Endothelial cell of umbilical vein (primary cell): Measurements from ENCODE around the gene DGCR8. TPM values are rescaled to one million over a fixed set of nuclear protein-coding genes. Genes with fewer than 3 reads are reported as not detected.

Experiments used
- BruUV-seq: library from RNA; stranded (reverse); fragments of 400-500 nt; replicated peaks from 2 replicates; lab custom pipeline; 2021; lab: Mats Ljungman, UMichigan
- CTCF ChIA-PET: fragments of 300-600, 350-600 bp; sonication (Branson Sonifier 250); formaldehyde crosslinking; loops from one replicate; lab custom pipeline; 2021; ENCODE audit warnings: antibody characterized with exemption, inconsistent platforms; lab: Charles Lee
- POLR2A ChIA-PET: fragments of 300-600, 350-600 bp; sonication (Branson Sonifier 250); formaldehyde crosslinking; loops from one replicate; lab custom pipeline; 2021; ENCODE audit warnings: antibody characterized with exemption, inconsistent platforms; lab: Charles Lee
- DNase-seq: peaks from one replicate; pipeline ENCODE4 v3.0.0-alpha.2; 2011; ENCODE audit warnings: low read depth, low spot score
- FAIRE-seq: peaks from 2 replicates; lab custom pipeline; 2011; peaks lifted over from hg19 to GRCh38; lab: Jason Lieb, UNC
- H2AFZ ChIP-seq: 2 replicates; pipeline ENCODE4 v1.6.0; 2012; ENCODE audit warnings: low read depth, low read length, control low read depth, inconsistent platforms
- H3K27ac ChIP-seq: 2 replicates; pipeline ENCODE4 v1.5.1; 2011; ENCODE audit warnings: low read depth, mild to moderate bottlenecking, control low read depth, low read length, moderate library complexity; ENCODE audit not compliant: insufficient read depth
- H3K27me3 ChIP-seq, 2 experiments: 2 replicates each; pipeline versions ENCODE4 v1.6.0 to v1.6.1; 2011; ENCODE audit warnings: low read length in 2 of 2, mixed read lengths in 1 of 2; ENCODE audit not compliant: control insufficient read depth in 2 of 2, insufficient read depth in 2 of 2
- H3K36me3 ChIP-seq, 2 experiments: 2 replicates in 1 of 2; 3 replicates in 1 of 2; pipeline ENCODE4 v1.5.1; 2011; ENCODE audit warnings: low read length in 2 of 2, mild to moderate bottlenecking in 1 of 2, moderate library complexity in 1 of 2; ENCODE audit not compliant: control insufficient read depth in 2 of 2, insufficient read depth in 2 of 2; ENCODE audit errors: extremely low read depth in 1 of 2
- H3K4me1 ChIP-seq: 3 replicates; pipeline ENCODE4 v1.5.1; 2011; ENCODE audit warnings: mild to moderate bottlenecking, low read length; ENCODE audit not compliant: control insufficient read depth, insufficient read depth; ENCODE audit errors: extremely low read depth
- H3K4me2 ChIP-seq: 2 replicates; pipeline ENCODE4 v1.6.1; 2011; ENCODE audit warnings: low read length, control low read depth, mixed read lengths; ENCODE audit not compliant: insufficient read depth
- H3K4me3 ChIP-seq, 3 experiments: fragments of 200-600 bp in 1 of 3; sonication (generic), shearing (Covaris generic) in 1 of 3; replicated peaks in 1 of 3; 2 replicates each; pipeline ENCODE4 v1.5.1; 2011 to 2016; ENCODE audit warnings: control low read depth in 3 of 3, low read length in 3 of 3, mild to moderate bottlenecking in 2 of 3, inconsistent platforms in 1 of 3, low read depth in 1 of 3, moderate library complexity in 1 of 3; ENCODE audit not compliant: insufficient read depth in 1 of 3
- H3K79me2 ChIP-seq: 2 replicates; pipeline ENCODE4 v1.6.0; 2012; ENCODE audit warnings: low read length, inconsistent platforms; ENCODE audit not compliant: control insufficient read depth, insufficient read depth
- H3K9ac ChIP-seq: replicated peaks from 2 replicates; pipeline ENCODE3; 2011; ENCODE audit warnings: low read length, control low read depth; ENCODE audit not compliant: insufficient read depth; ENCODE audit errors: extremely low read depth
- H3K9me1 ChIP-seq: replicated peaks from 3 replicates; pipeline ENCODE4 v1.6.0; 2011; ENCODE audit warnings: mild to moderate bottlenecking, low read length; ENCODE audit not compliant: control insufficient read depth, insufficient read depth; ENCODE audit errors: extremely low read depth
- H3K9me3 ChIP-seq: replicated peaks from 2 replicates; pipeline ENCODE4 v1.5.1; 2012; ENCODE audit warnings: low read length, inconsistent platforms; ENCODE audit not compliant: control insufficient read depth, insufficient read depth
- H4K20me1 ChIP-seq: replicated peaks from 2 replicates; pipeline ENCODE3; 2011; ENCODE audit warnings: mild to moderate bottlenecking, low read length; ENCODE audit not compliant: control insufficient read depth, insufficient read depth; ENCODE audit errors: extremely low read depth
- EZH2 ChIP-seq: IDR thresholded peaks from 2 replicates; pipeline ENCODE4 v1.6.1; 2012; ENCODE audit warnings: borderline replicate concordance, low read depth, mild to moderate bottlenecking, moderate library complexity, low read length, inconsistent platforms; ENCODE audit not compliant: severe bottlenecking
- FOS ChIP-seq: IDR thresholded peaks from 2 replicates; pipeline ENCODE4 v1.6.1; 2011; ENCODE audit warnings: mild to moderate bottlenecking, low read length, moderate library complexity, borderline replicate concordance; ENCODE audit not compliant: insufficient read depth
- GATA2 ChIP-seq: IDR thresholded peaks from 2 replicates; pipeline ENCODE4 v1.7.0; 2011; ENCODE audit warnings: low read depth, mild to moderate bottlenecking, moderate library complexity, mixed read lengths, low read length; ENCODE audit not compliant: insufficient read length, insufficient read depth
- JUN ChIP-seq: IDR thresholded peaks from 2 replicates; pipeline ENCODE4 v1.6.1; 2011; ENCODE audit warnings: borderline replicate concordance, low read depth; ENCODE audit not compliant: insufficient read length, insufficient read depth
- MAX ChIP-seq: IDR thresholded peaks from 2 replicates; pipeline ENCODE4 v1.6.1; 2011; ENCODE audit not compliant: insufficient read depth, insufficient read length
- MYC ChIP-seq: IDR thresholded peaks from one replicate; pipeline ENCODE4 v1.6.1; 2011; ENCODE audit warnings: mild to moderate bottlenecking, low read depth, low read length
- POLR2A ChIP-seq: IDR thresholded peaks from 2 replicates; pipeline ENCODE4 v1.6.1; 2012; ENCODE audit warnings: low read depth, mild to moderate bottlenecking, control low read depth, low read length
- POLR2AphosphoS5 ChIP-seq: IDR thresholded peaks from 2 replicates; pipeline ENCODE4 v1.6.1; 2012; ENCODE audit warnings: low read depth, mild to moderate bottlenecking, control low read depth, low read length, moderate library complexity; ENCODE audit not compliant: insufficient read depth
- dilution Hi-C: fragments of 300-500 bp; cut with MboI; formaldehyde crosslinking; loops from one replicate; pipeline ENCODE4 v1.15.0; 2019; ENCODE audit warnings: low sequenced_read_pairs; ENCODE audit not compliant: extremely low pct_ligation_motif_present
- intact Hi-C: fragments of 100-400 bp; cut with micrococcal nuclease; formaldehyde crosslinking; loops from one replicate; pipeline ENCODE4 v1.10.0; 2022
- polyA plus RNA-seq, 4 experiments: library from polyadenylated mRNA; depleted of rRNA in 3 of 4; stranded (reverse) in 3 of 4; unstranded in 1 of 4; fragments of >200 nt; gene quantifications; 2 replicates each; pipeline versions ENCODE4 v1.2.1 to v1.2.3, GENCODE V29; 2011 to 2012; ENCODE audit warnings: missing spikeins in 1 of 4
- total RNA-seq: library from RNA; stranded (reverse); gene quantifications from 2 replicates; pipeline ENCODE4 v1.2.3, GENCODE V29; 2021
- TF ChIP-seq, protein P1 (sequence below), 2 donors: IDR thresholded peaks; 1 replicate in 1 of 2; 2 replicates in 1 of 2; pipeline ENCODE4 v1.5.1; 2011; ENCODE audit warnings: low read length in 2 of 2, mild to moderate bottlenecking in 2 of 2, moderate library complexity in 2 of 2, control low read depth in 1 of 2, inconsistent platforms in 1 of 2, low read depth in 1 of 2; ENCODE audit not compliant: insufficient read depth in 1 of 2; ENCODE audit errors: extremely low read depth in 1 of 2

Gene DGCR8
- total and polyA plus RNA-seq, 2 donors (not counting 3 experiments of a cell fraction or from before 2014, with no cell fraction given) = 32.7 to 64.2 TPM

GRCh38 chr22:20113551-20114310 lies 33.7 kb downstream of the DGCR8 start:
- ChIA-PET CTCF (no interaction called here), POLR2A (no interaction called here)
- no peak overlapping the region for H3K4me2 ChIP-seq
- TF ChIP-seq JUN = no peak
- no peak for TF ChIP-seq FOS
- TF ChIP-seq POLR2AphosphoS5 = no peak
- no peak for TF ChIP-seq MAX
- TF ChIP-seq, protein P1, sequence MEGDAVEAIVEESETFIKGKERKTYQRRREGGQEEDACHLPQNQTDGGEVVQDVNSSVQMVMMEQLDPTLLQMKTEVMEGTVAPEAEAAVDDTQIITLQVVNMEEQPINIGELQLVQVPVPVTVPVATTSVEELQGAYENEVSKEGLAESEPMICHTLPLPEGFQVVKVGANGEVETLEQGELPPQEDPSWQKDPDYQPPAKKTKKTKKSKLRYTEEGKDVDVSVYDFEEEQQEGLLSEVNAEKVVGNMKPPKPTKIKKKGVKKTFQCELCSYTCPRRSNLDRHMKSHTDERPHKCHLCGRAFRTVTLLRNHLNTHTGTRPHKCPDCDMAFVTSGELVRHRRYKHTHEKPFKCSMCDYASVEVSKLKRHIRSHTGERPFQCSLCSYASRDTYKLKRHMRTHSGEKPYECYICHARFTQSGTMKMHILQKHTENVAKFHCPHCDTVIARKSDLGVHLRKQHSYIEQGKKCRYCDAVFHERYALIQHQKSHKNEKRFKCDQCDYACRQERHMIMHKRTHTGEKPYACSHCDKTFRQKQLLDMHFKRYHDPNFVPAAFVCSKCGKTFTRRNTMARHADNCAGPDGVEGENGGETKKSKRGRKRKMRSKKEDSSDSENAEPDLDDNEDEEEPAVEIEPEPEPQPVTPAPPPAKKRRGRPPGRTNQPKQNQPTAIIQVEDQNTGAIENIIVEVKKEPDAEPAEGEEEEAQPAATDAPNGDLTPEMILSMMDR (IDR thresholded peaks at IDR 0.05; ENCODE audit: extremely low read depth in 1 of 2, insufficient read depth in 1 of 2, low read depth in 1 of 2, low read length in 2 of 2) = no peak
- no peak for TF ChIP-seq MYC
- TF ChIP-seq EZH2 = no peak
- no peak for TF ChIP-seq GATA2
- no peak for TF ChIP-seq POLR2A
- no peak overlapping the region for H3K9ac ChIP-seq
- FAIRE-seq = no peak
- H3K9me3 ChIP-seq = no peaks in the 10 kb centered on the region
- no peak overlapping the region for H2AFZ ChIP-seq
- H3K27ac ChIP-seq = no peak overlapping the region
- H3K9me1 ChIP-seq = no peaks in the 10 kb centered on the region
- dilution Hi-C loops = no loop called here
- no peak overlapping the region for H3K4me3 ChIP-seq
- peaks cover 35% of the 10 kb centered on the region for H3K79me2 ChIP-seq
- H3K27me3 ChIP-seq = no peaks in the 10 kb centered on the region
- DNase-seq = no peak
- no peaks in the 10 kb centered on the region for H4K20me1 ChIP-seq
- intact Hi-C loops = no loop called here
- peaks cover 13 to 36% of the 10 kb centered on the region in 2 experiments for H3K36me3 ChIP-seq
- BruUV-seq = no TSS peak
- peaks cover 15% of the 10 kb centered on the region for H3K4me1 ChIP-seq
